GM12878 (cell line): ENCODE data around the gene ESYT3.

Experiments used
- CHD2 ChIP-seq: IDR thresholded peaks from 2 replicates; pipeline ENCODE4 v1.6.1; 2011; ENCODE audit warnings: low read depth, low read length, improper control_type of control experiment, borderline replicate concordance
- EGR1 ChIP-seq, 2 experiments: IDR thresholded peaks; 1 replicate in 1 of 2; 2 replicates in 1 of 2; pipeline ENCODE4 v1.6.1; 2011 to 2012; ENCODE audit warnings: low read depth in 2 of 2, low read length in 2 of 2, borderline replicate concordance in 1 of 2, mild to moderate bottlenecking in 1 of 2, moderate library complexity in 1 of 2
- EP300 ChIP-seq, 2 experiments: fragments of 150-350 bp in 1 of 2; IDR thresholded peaks; 2 replicates each; pipeline ENCODE4 v1.6.1; 2011 to 2012; ENCODE audit warnings: low read depth in 2 of 2, low read length in 2 of 2, borderline replicate concordance in 1 of 2, improper control_type of control experiment in 1 of 2, inconsistent platforms in 1 of 2; ENCODE audit not compliant: control insufficient read depth in 1 of 2
- EZH2 ChIP-seq: IDR thresholded peaks from 2 replicates; pipeline ENCODE4 v1.6.1; 2012; ENCODE audit warnings: low read depth, mild to moderate bottlenecking, control low read depth, inconsistent platforms, low read length, borderline replicate concordance; ENCODE audit not compliant: control insufficient read depth
- JUND ChIP-seq: IDR thresholded peaks from 2 replicates; pipeline ENCODE4 v1.6.1; 2012; ENCODE audit warnings: low read depth, mild to moderate bottlenecking, low read length, improper control_type of control experiment, moderate library complexity
- NFYB ChIP-seq: IDR thresholded peaks from 2 replicates; pipeline ENCODE4 v1.6.1; 2011; ENCODE audit warnings: low read depth, mild to moderate bottlenecking, low read length, improper control_type of control experiment, moderate library complexity; ENCODE audit not compliant: insufficient read depth
- POLR2A ChIP-seq: IDR thresholded peaks from 2 replicates; pipeline ENCODE4 v1.6.1; 2011; ENCODE audit warnings: low read depth, mild to moderate bottlenecking, low read length
- POLR2AphosphoS5 ChIP-seq: IDR thresholded peaks from 2 replicates; pipeline ENCODE4 v1.6.1; 2011; ENCODE audit warnings: mild to moderate bottlenecking, low read length, inconsistent platforms
- SMAD1 ChIP-seq: fragments of 450-650 bp; IDR thresholded peaks from 2 replicates; pipeline ENCODE4 v1.6.1; 2018; ENCODE audit warnings: mild to moderate bottlenecking, low read depth; ENCODE audit not compliant: partially characterized antibody
- SPI1 ChIP-seq: IDR thresholded peaks from 2 replicates; pipeline ENCODE4 v1.6.1; 2011; ENCODE audit warnings: low read depth, mild to moderate bottlenecking, low read length, moderate library complexity, borderline replicate concordance; ENCODE audit not compliant: insufficient read depth
- USF2 ChIP-seq: IDR thresholded peaks from 2 replicates; pipeline ENCODE4 v1.6.1; 2011; ENCODE audit warnings: low read depth, low read length, improper control_type of control experiment, borderline replicate concordance
- TF ChIP-seq, protein P1 (sequence below), 3 experiments: IDR thresholded peaks in 2 of 3; conservative IDR thresholded peaks in 1 of 3; 2 replicates each; pipeline ENCODE4 v1.5.1; 2011; ENCODE audit warnings: low read depth in 3 of 3, low read length in 3 of 3, mild to moderate bottlenecking in 3 of 3, control low read depth in 2 of 3, moderate library complexity in 2 of 3, inconsistent platforms in 1 of 3, mixed read lengths in 1 of 3; ENCODE audit not compliant: control insufficient read depth in 2 of 3, insufficient read depth in 1 of 3; ENCODE audit errors: extremely low read depth in 1 of 3
- TF ChIP-seq, protein P2 (sequence below): fragments of 450-650 bp; formaldehyde crosslinking; IDR thresholded peaks from 2 replicates; pipeline ENCODE4 v1.5.0; 2022; ENCODE audit warnings: mild to moderate bottlenecking, missing genetic modification characterization

GRCh38 chr3:138441256-138441655 lies 6.8 kb downstream of the ESYT3 start:
- TF ChIP-seq SPI1 (no peak), EGR1 (IDR thresholded peaks at IDR 0.05; ENCODE audit: borderline replicate concordance in 1 of 2, low read depth in 2 of 2, low read length in 2 of 2) (no peak), CHD2 (no peak), JUND (no peak), POLR2AphosphoS5 (no peak), USF2 (no peak), EZH2 (no peak), SMAD1 (no peak), EP300 (IDR thresholded peaks at IDR 0.05; ENCODE audit: borderline replicate concordance in 1 of 2, control insufficient read depth in 1 of 2, low read depth in 2 of 2, low read length in 2 of 2) (no peak), POLR2A (no peak), NFYB (no peak)
- TF ChIP-seq, protein P1, sequence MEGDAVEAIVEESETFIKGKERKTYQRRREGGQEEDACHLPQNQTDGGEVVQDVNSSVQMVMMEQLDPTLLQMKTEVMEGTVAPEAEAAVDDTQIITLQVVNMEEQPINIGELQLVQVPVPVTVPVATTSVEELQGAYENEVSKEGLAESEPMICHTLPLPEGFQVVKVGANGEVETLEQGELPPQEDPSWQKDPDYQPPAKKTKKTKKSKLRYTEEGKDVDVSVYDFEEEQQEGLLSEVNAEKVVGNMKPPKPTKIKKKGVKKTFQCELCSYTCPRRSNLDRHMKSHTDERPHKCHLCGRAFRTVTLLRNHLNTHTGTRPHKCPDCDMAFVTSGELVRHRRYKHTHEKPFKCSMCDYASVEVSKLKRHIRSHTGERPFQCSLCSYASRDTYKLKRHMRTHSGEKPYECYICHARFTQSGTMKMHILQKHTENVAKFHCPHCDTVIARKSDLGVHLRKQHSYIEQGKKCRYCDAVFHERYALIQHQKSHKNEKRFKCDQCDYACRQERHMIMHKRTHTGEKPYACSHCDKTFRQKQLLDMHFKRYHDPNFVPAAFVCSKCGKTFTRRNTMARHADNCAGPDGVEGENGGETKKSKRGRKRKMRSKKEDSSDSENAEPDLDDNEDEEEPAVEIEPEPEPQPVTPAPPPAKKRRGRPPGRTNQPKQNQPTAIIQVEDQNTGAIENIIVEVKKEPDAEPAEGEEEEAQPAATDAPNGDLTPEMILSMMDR (IDR thresholded peaks at IDR 0.05 in 2 of 3, conservative IDR thresholded peaks at IDR 0.05 in 1 of 3; ENCODE audit: control insufficient read depth in 2 of 3, extremely low read depth in 1 of 3, insufficient read depth in 1 of 3, low read depth in 3 of 3, low read length in 3 of 3): no peak
- TF ChIP-seq, protein P2, sequence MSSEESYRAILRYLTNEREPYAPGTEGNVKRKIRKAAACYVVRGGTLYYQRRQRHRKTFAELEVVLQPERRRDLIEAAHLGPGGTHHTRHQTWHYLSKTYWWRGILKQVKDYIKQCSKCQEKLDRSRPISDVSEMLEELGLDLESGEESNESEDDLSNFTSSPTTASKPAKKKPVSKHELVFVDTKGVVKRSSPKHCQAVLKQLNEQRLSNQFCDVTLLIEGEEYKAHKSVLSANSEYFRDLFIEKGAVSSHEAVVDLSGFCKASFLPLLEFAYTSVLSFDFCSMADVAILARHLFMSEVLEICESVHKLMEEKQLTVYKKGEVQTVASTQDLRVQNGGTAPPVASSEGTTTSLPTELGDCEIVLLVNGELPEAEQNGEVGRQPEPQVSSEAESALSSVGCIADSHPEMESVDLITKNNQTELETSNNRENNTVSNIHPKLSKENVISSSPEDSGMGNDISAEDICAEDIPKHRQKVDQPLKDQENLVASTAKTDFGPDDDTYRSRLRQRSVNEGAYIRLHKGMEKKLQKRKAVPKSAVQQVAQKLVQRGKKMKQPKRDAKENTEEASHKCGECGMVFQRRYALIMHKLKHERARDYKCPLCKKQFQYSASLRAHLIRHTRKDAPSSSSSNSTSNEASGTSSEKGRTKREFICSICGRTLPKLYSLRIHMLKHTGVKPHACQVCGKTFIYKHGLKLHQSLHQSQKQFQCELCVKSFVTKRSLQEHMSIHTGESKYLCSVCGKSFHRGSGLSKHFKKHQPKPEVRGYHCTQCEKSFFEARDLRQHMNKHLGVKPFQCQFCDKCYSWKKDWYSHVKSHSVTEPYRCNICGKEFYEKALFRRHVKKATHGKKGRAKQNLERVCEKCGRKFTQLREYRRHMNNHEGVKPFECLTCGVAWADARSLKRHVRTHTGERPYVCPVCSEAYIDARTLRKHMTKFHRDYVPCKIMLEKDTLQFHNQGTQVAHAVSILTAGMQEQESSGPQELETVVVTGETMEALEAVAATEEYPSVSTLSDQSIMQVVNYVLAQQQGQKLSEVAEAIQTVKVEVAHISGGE (CRISPR knock-in tag): no peak
